GM21367 (cell line): Measurements from ENCODE around the gene VTI1B.

ENCODE experiments used
- ATAC-seq: cut with Tn5 transposase; IDR thresholded peaks from one replicate; pipeline ENCODE4 v1.9.1; 2021; ENCODE audit not compliant: unreplicated experiment

The VTI1B gene

GRCh38 chr14:67680121-67680602 lies 5.7 kb upstream of the VTI1B start:
- ATAC-seq, result peak; percentile 95

GRCh38 chr14:67679006-67679405 lies 4.6 kb upstream of the VTI1B start:
- no peak for ATAC-seq

GRCh38 chr14:67675219-67675582 lies 769 bp upstream of the VTI1B start:
- ATAC-seq, result no peak

GRCh38 chr14:67674139-67674479 lies 323 bp downstream of the VTI1B start:
- peak; percentile 34 for ATAC-seq

- no peak for ATAC-seq
Observed at GRCh38 chr14:67673451-67673850, 981 bp downstream of the VTI1B start.

GRCh38 chr14:67668559-67668958 lies 5.9 kb downstream of the VTI1B start:
- no peak for ATAC-seq

- peak; percentile 62 for ATAC-seq
Observed at GRCh38 chr14:67666750-67667449, 7.5 kb downstream of the VTI1B start.

- no peak for ATAC-seq
Observed at GRCh38 chr14:67665868-67666267, 8.6 kb downstream of the VTI1B start.

- ATAC-seq, result no peak
Observed at GRCh38 chr14:67663633-67664032, 10.8 kb downstream of the VTI1B start.

- no peak for ATAC-seq
Observed at GRCh38 chr14:67653651-67654280, 20.7 kb downstream of the VTI1B start.

GRCh38 chr14:67652189-67652588 lies 22.2 kb downstream of the VTI1B start:
- ATAC-seq, result no peak

GRCh38 chr14:67650694-67651093 lies 23.7 kb downstream of the VTI1B start:
- ATAC-seq, result no peak

- no peak for ATAC-seq
Observed at GRCh38 chr14:67650151-67650550, 24.3 kb downstream of the VTI1B start.

GRCh38 chr14:67646131-67646530 lies 28.3 kb downstream of the VTI1B start:
- ATAC-seq, result no peak

- no peak for ATAC-seq
Observed at GRCh38 chr14:67645414-67645813, 29.0 kb downstream of the VTI1B start.

GRCh38 chr14:67644428-67644827 lies 30.0 kb downstream of the VTI1B start:
- ATAC-seq, result no peak

GRCh38 chr14:67643713-67644112 lies 30.7 kb downstream of the VTI1B start:
- ATAC-seq, result no peak

- ATAC-seq, result no peak
Observed at GRCh38 chr14:67641902-67642749, 32.3 kb downstream of the VTI1B start.

GRCh38 chr14:67641480-67641879 lies 33.0 kb downstream of the VTI1B start:
- no peak for ATAC-seq

GRCh38 chr14:67638642-67639041 lies 35.8 kb downstream of the VTI1B start:
- ATAC-seq, result no peak

GRCh38 chr14:67636361-67636919 lies 38.0 kb downstream of the VTI1B start:
- ATAC-seq, result no peak
